Neural cell (in vitro differentiated cells): ENCODE results near the gene TMOD2.
A peak's percentile ranks its signal among the peaks of the same experiment; 100 is the strongest.

ENCODE experiments used
- EZH2 ChIP-seq: fragments of 200-600, 300-800 bp; shearing (Covaris generic), sonication (generic); IDR thresholded peaks from 2 replicates; pipeline ENCODE4 v1.6.1; 2014; ENCODE audit warnings: antibody characterized with exemption, low read length, borderline replicate concordance, mild to moderate bottlenecking; ENCODE audit not compliant: insufficient read depth, poor library complexity, severe bottlenecking
- TF ChIP-seq, protein P1 (sequence below): fragments of 450-650 bp; IDR thresholded peaks from 2 replicates; pipeline ENCODE4 v1.5.1; 2014; ENCODE audit warnings: antibody characterized with exemption, mild to moderate bottlenecking, moderate library complexity; ENCODE audit not compliant: poor library complexity, severe bottlenecking

- no peak for TF ChIP-seq EZH2
- TF ChIP-seq, protein P1, sequence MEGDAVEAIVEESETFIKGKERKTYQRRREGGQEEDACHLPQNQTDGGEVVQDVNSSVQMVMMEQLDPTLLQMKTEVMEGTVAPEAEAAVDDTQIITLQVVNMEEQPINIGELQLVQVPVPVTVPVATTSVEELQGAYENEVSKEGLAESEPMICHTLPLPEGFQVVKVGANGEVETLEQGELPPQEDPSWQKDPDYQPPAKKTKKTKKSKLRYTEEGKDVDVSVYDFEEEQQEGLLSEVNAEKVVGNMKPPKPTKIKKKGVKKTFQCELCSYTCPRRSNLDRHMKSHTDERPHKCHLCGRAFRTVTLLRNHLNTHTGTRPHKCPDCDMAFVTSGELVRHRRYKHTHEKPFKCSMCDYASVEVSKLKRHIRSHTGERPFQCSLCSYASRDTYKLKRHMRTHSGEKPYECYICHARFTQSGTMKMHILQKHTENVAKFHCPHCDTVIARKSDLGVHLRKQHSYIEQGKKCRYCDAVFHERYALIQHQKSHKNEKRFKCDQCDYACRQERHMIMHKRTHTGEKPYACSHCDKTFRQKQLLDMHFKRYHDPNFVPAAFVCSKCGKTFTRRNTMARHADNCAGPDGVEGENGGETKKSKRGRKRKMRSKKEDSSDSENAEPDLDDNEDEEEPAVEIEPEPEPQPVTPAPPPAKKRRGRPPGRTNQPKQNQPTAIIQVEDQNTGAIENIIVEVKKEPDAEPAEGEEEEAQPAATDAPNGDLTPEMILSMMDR: peak; percentile 82
Observed at GRCh38 chr15:51776952-51777569, 25.7 kb downstream of the TMOD2 start.
